A549 (cell line): ENCODE data around the gene PTPN14.

Experiments used
- CTCF ChIP-seq: fragments of >200 bp; sonication (Bioruptor Twin); formaldehyde crosslinking; IDR thresholded peaks from 3 replicates; pipeline ENCODE4 v1.5.1; 2016
- POLR2A ChIP-seq: IDR thresholded peaks from 2 replicates; pipeline ENCODE4 v1.6.1; 2012; ENCODE audit warnings: mild to moderate bottlenecking, low read length
- RFX5 ChIP-seq: fragments of 450-650 bp; IDR thresholded peaks from 2 replicates; pipeline ENCODE4 v1.7.1; 2014; ENCODE audit warnings: antibody characterized with exemption, mild to moderate bottlenecking, moderate library complexity

GRCh38 chr1:214335567-214335966 is 215.8 kb downstream of the PTPN14 start:
- no peak for TF ChIP-seq RFX5
- no peak for TF ChIP-seq POLR2A
- TF ChIP-seq CTCF, result no peak
